Measurements from ENCODE around the gene VENTX. TPM values are rescaled to one million over a fixed set of nuclear protein-coding genes. Genes with fewer than 3 reads are reported as not detected.
A peak's percentile ranks its signal among the peaks of the same experiment; 100 is the strongest.

Gene VENTX
- total RNA-seq, 1 experiment from 2014 or later, result not detected

DNA sequence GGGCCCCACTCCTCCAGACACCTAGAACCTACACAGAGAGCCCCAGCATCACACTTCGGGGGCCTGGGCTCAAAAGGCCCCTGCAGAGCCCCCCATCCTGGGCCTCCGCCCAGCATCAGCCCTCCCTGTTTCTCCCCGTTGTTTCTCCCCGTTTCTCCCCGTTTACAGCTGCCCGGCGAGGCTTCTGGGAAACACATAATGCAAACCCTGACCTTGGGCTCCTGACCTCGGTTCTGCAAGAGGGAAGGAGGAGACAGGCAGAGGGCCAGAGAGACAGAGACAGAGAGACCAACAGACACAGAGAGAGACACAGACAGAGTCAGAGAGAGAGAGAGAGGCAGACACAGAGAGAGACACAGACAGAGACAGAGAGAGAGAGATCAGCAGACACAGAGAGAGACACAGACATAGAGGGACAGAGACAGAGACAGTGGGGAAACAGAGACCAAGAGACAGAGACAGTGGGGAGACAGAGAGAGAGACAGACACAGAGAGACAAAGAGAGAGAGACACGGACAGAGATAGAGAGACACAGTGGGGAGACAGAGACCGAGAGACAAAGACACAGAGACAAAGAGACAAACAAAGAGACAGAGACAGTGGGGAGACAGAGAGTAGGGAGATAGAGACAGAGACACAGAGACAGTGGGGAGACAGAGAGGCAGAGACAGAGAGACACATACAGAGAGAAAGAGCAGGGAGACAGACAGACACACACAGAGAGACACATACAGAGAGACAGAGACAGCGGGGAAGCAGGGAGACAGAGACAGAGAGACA is 12.5 kb downstream of the VENTX start:
- ATAC-seq (no peak), DNase-seq (ENCODE audit: low read depth, low spot score) (no peak)
- Histone ChIP-seq H3K27ac (ENCODE audit: low read length) (no peak overlapping the region), H3K9me3 (ENCODE audit: control insufficient read depth, insufficient read depth, low read depth, low read length) (no peaks in the 10 kb centered on the region), H3K36me3 (ENCODE audit: control insufficient read depth, insufficient read depth, low read length) (no peaks in the 10 kb centered on the region), H3K27me3 (ENCODE audit: control insufficient read depth, insufficient read depth, low read length) (no peaks in the 10 kb centered on the region), H3K4me1 (ENCODE audit: control insufficient read depth, insufficient read depth, low read length) (no peaks in the 10 kb centered on the region), H3K4me3 (ENCODE audit: low read depth in 2 of 2, low read length in 2 of 2) (no peak overlapping the region)
- intact Hi-C loops (cut with micrococcal nuclease; ENCODE audit: unreplicated experiment) (no loop called here), in situ Hi-C loops (cut with HindIII; ENCODE audit: low pct_unique_long_range_greater_than_20kb, low sequenced_read_pairs) (no loop called here)
- TF ChIP-seq, protein P1, sequence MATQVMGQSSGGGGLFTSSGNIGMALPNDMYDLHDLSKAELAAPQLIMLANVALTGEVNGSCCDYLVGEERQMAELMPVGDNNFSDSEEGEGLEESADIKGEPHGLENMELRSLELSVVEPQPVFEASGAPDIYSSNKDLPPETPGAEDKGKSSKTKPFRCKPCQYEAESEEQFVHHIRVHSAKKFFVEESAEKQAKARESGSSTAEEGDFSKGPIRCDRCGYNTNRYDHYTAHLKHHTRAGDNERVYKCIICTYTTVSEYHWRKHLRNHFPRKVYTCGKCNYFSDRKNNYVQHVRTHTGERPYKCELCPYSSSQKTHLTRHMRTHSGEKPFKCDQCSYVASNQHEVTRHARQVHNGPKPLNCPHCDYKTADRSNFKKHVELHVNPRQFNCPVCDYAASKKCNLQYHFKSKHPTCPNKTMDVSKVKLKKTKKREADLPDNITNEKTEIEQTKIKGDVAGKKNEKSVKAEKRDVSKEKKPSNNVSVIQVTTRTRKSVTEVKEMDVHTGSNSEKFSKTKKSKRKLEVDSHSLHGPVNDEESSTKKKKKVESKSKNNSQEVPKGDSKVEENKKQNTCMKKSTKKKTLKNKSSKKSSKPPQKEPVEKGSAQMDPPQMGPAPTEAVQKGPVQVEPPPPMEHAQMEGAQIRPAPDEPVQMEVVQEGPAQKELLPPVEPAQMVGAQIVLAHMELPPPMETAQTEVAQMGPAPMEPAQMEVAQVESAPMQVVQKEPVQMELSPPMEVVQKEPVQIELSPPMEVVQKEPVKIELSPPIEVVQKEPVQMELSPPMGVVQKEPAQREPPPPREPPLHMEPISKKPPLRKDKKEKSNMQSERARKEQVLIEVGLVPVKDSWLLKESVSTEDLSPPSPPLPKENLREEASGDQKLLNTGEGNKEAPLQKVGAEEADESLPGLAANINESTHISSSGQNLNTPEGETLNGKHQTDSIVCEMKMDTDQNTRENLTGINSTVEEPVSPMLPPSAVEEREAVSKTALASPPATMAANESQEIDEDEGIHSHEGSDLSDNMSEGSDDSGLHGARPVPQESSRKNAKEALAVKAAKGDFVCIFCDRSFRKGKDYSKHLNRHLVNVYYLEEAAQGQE (IDR thresholded peaks at IDR 0.05; ENCODE audit: insufficient read depth in 1 of 2, low read depth in 2 of 2, low read length in 1 of 2), result no peak
- no peak for TF ChIP-seq TCF7L2 (IDR thresholded peaks at IDR 0.05; ENCODE audit: low read depth, low read length)
- CTCF ChIA-PET, result no interaction called here
- POLR2A ChIA-PET, result no interaction called here
- BruUV-seq (replicated peaks), result no TSS peak

DNA sequence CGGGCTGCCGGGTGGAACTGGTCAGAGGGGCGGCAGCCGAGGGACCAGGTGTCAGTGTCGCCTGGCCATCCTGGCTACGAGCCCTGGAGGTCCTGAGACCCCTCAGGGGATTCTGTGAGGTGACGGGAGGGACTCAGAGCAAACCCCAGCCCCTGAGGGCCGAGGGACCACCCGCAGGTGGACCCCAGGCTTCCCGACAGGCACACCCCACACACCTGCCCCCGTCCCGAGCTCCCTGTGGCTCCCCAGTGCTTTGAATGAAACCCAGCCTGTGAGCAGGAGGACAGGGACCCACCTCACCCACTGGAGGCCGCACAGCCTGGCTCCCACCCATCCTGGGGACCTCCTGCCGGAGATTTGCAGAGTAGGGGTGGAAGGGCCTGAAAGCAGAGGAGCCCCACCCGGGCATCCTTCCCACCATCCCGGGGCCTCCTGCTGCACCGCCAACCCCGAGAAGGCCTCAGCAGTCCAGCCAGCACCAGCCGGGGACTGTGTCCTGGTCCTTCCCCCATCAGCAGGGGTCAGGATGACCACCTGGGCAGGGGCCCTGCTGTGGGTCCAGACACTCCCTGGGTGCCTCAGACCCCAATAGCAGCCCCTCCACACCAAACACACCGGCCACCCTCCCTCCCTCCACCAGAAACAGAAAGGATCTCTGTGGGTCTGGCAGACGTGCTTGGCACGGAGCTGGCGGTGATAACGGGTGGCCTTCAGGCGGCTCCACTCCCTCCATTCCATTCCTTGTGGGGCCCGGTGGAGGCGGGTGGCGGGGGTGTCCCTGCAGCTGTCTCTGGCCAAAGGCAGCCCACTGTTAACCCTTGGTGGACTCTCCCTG is 13.9 kb downstream of the VENTX start:
- Histone ChIP-seq H3K9me3 (ENCODE audit: control insufficient read depth, insufficient read depth, low read depth, low read length) (no peaks in the 10 kb centered on the region), H3K27me3 (ENCODE audit: control insufficient read depth, insufficient read depth, low read length) (no peaks in the 10 kb centered on the region), H3K4me1 (ENCODE audit: control insufficient read depth, insufficient read depth, low read length) (no peaks in the 10 kb centered on the region), H3K36me3 (ENCODE audit: control insufficient read depth, insufficient read depth, low read length) (no peaks in the 10 kb centered on the region), H3K27ac (ENCODE audit: low read length) (no peak overlapping the region), H3K4me3 (ENCODE audit: low read depth in 2 of 2, low read length in 2 of 2) (no peak overlapping the region)
- ChIA-PET POLR2A (interaction anchor here (0.6 kb wide), 2 partner anchors 13 to 19 kb away, joined by 7 to 9 read pairs; no protein-coding TSS in a partner anchor), CTCF (no interaction called here)
- ATAC-seq (peak; percentile 19; the same call in 1 of the 2 replicates), DNase-seq (ENCODE audit: low read depth, low spot score) (no peak)
- TF ChIP-seq TCF7L2 (IDR thresholded peaks at IDR 0.05; ENCODE audit: low read depth, low read length) (no peak), SIN3A (IDR thresholded peaks at IDR 0.05; ENCODE audit: borderline replicate concordance, insufficient read depth, low read depth, low read length) (no peak), POLR2AphosphoS5 (IDR thresholded peaks at IDR 0.05; ENCODE audit: low read depth, low read length) (no peak)
- TF ChIP-seq, protein P1 (IDR thresholded peaks at IDR 0.05; ENCODE audit: insufficient read depth in 1 of 2, low read depth in 2 of 2, low read length in 1 of 2), result no peak
- TF ChIP-seq, protein P2, sequence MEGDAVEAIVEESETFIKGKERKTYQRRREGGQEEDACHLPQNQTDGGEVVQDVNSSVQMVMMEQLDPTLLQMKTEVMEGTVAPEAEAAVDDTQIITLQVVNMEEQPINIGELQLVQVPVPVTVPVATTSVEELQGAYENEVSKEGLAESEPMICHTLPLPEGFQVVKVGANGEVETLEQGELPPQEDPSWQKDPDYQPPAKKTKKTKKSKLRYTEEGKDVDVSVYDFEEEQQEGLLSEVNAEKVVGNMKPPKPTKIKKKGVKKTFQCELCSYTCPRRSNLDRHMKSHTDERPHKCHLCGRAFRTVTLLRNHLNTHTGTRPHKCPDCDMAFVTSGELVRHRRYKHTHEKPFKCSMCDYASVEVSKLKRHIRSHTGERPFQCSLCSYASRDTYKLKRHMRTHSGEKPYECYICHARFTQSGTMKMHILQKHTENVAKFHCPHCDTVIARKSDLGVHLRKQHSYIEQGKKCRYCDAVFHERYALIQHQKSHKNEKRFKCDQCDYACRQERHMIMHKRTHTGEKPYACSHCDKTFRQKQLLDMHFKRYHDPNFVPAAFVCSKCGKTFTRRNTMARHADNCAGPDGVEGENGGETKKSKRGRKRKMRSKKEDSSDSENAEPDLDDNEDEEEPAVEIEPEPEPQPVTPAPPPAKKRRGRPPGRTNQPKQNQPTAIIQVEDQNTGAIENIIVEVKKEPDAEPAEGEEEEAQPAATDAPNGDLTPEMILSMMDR (IDR thresholded peaks at IDR 0.05), result no peak
- intact Hi-C loops (cut with micrococcal nuclease; ENCODE audit: unreplicated experiment), result no loop called here
- BruUV-seq (replicated peaks), result no TSS peak
- in situ Hi-C loops (cut with HindIII; ENCODE audit: low pct_unique_long_range_greater_than_20kb, low sequenced_read_pairs), result no loop called here

Measured in Panc1 (cell line).